Tibial artery (tissue), 4 donors: Measurements from ENCODE around the gene APOA4.

Experiments used
- DNase-seq, 2 donors: peaks; one replicate each; pipeline ENCODE4 v3.0.0-alpha.2; 2019
- H3K27ac ChIP-seq, 2 donors: fragments of 200-600 bp; sonication (generic) in 1 of 2; 1 replicate in 1 of 2; 2 replicates in 1 of 2; pipeline ENCODE4 v1.5.1; 2018 to 2019; ENCODE audit warnings: mild to moderate bottlenecking in 1 of 2
- H3K27me3 ChIP-seq, 2 donors: fragments of 200-600 bp; sonication (generic) in 1 of 2; one replicate each; pipeline versions ENCODE4 v1.5.1 to v1.6.0; 2016 to 2019
- H3K36me3 ChIP-seq, 3 donors: fragments of 200-600 bp; sonication (generic) in 2 of 3; one replicate each; pipeline ENCODE4 v1.5.1; 2016 to 2019; ENCODE audit warnings: mild to moderate bottlenecking in 2 of 3
- H3K4me1 ChIP-seq, 4 donors: fragments of 200-600 bp; sonication (generic) in 2 of 4; 1 replicate in 3 of 4; 2 replicates in 1 of 4; pipeline ENCODE4 v1.5.1; 2016 to 2019
- H3K4me3 ChIP-seq, 2 donors: fragments of 200-600 bp; sonication (generic) in 1 of 2; 1 replicate in 1 of 2; 2 replicates in 1 of 2; pipeline ENCODE4 v1.5.1; 2018 to 2019; ENCODE audit warnings: mild to moderate bottlenecking in 2 of 2
- H3K9me3 ChIP-seq, 3 donors: fragments of 200-600 bp; sonication (generic) in 1 of 3; one replicate each; pipeline ENCODE4 v1.5.1; 2016 to 2019
- CTCF ChIP-seq, 2 experiments: fragments of 200-600 bp in 1 of 2; fragments of 450-650 bp in 1 of 2; IDR thresholded peaks; one replicate each; pipeline ENCODE4 v1.5.1; 2017 to 2019; ENCODE audit warnings: antibody characterized with exemption in 2 of 2, mild to moderate bottlenecking in 1 of 2, moderate library complexity in 1 of 2
- intact Hi-C: fragments of 100-400 bp; cut with DNase I; formaldehyde crosslinking; loops from one replicate; pipeline ENCODE4 v1.15.0; 2023; ENCODE audit warnings: low total_unique reads

APOA4 gene

DNA sequence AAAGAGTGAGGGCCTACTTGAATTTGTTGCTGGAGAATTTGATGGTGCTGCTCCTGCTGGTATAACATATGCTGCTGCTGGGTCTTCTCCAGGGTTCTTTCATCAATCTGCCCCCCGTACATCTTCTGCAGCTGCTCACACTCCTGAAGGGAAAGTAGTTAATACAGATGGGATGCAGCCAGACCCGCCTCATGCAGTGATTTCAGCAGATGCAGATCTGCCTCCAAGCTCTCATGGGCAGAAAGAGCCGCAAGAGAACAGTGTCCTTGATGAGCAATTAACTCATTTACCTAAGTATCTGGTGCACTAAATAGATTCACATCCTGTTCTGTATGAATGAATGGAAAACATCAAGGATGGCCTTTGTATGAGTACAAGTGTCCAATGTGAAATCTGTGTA, 39.1 kb upstream of the APOA4 start:
- Histone ChIP-seq H3K4me3 (no peak overlapping the region), H3K36me3 (peaks cover 78 to 100% (median 95%) of the 10 kb centered on the region in 3 donors), H3K9me3 (no peaks in the 10 kb centered on the region), H3K27ac (no peak overlapping the region), H3K27me3 (no peaks in the 10 kb centered on the region), H3K4me1 (no peaks in the 10 kb centered on the region)
- intact Hi-C loops = no loop called here
- TF ChIP-seq CTCF (IDR thresholded peaks at IDR 0.05) = no peak
- DNase-seq = no peak

DNA sequence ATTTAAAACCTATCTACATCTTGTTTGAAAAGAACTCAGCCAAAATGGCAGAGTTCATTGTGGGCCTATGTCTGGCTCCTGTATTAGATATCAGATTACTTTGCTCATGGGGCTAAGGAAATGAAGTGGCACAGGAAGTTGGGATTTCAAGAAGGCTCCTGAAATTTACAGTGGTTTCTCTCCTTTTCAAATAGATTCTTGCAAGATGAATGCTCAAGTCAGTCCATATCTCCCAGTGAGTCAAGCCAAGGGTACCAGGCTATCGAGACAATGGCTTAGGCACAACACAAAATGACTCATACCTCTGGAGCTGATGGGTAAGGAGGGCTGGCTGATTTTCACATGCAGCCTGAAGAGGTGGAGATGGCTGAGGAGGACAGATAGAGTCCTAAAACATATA, 38.4 kb upstream of the APOA4 start:
- no peak for TF ChIP-seq CTCF (IDR thresholded peaks at IDR 0.05)

DNA sequence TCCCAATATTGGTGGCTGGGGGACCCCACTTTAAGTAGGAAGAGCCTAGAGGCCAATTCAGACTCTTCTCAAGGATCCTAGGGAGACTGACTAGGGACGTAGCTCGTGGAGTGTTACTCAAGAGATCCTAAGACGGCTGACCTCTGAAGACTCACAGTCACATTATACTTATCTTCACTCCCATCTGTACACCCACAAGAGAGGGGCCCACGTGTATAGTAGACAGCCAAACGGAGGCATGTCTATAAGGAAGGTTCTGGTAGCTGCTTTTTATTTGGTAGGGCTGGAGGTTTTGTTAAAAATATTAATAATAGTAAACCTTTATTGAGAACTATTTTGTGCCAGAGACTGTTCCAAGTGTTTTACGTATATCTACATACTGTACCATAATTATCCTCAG, 37.2 kb upstream of the APOA4 start:
- no peak for TF ChIP-seq CTCF (IDR thresholded peaks at IDR 0.05)
- intact Hi-C loops = no loop called here
- peaks cover 68 to 99% (median 89%) of the 10 kb centered on the region in 3 donors for H3K36me3 ChIP-seq

More for the DNA sequence above, 38.4 kb upstream of the APOA4 start:
- peaks cover 73 to 100% (median 95%) of the 10 kb centered on the region in 3 donors for H3K36me3 ChIP-seq
- H3K4me3 ChIP-seq = no peak overlapping the region
- H3K4me1 ChIP-seq = no peaks in the 10 kb centered on the region
- no peak for DNase-seq
- intact Hi-C loops = no loop called here
- H3K27me3 ChIP-seq = no peaks in the 10 kb centered on the region
- H3K27ac ChIP-seq = no peak overlapping the region
- no peaks in the 10 kb centered on the region for H3K9me3 ChIP-seq

GRCh38 chr11:116859175-116859574, 36.1 kb upstream of the APOA4 start:
- H3K27ac ChIP-seq = no peak overlapping the region
- intact Hi-C loops = no loop called here
- peaks cover 64 to 93% (median 78%) of the 10 kb centered on the region in 3 donors for H3K36me3 ChIP-seq
- H3K9me3 ChIP-seq = no peaks in the 10 kb centered on the region
- no peaks in the 10 kb centered on the region for H3K27me3 ChIP-seq
- no peak overlapping the region for H3K4me3 ChIP-seq
- no peak for TF ChIP-seq CTCF (IDR thresholded peaks at IDR 0.05)
- H3K4me1 ChIP-seq = peaks cover 0 to under 1% (median 0%) of the 10 kb centered on the region in 4 donors
- no peak for DNase-seq

More for the DNA sequence above, 37.2 kb upstream of the APOA4 start:
- H3K27ac ChIP-seq = no peak overlapping the region
- no peaks in the 10 kb centered on the region for H3K4me1 ChIP-seq
- no peak overlapping the region for H3K4me3 ChIP-seq
- DNase-seq = no peak
- H3K9me3 ChIP-seq = no peaks in the 10 kb centered on the region
- H3K27me3 ChIP-seq = no peaks in the 10 kb centered on the region

DNA sequence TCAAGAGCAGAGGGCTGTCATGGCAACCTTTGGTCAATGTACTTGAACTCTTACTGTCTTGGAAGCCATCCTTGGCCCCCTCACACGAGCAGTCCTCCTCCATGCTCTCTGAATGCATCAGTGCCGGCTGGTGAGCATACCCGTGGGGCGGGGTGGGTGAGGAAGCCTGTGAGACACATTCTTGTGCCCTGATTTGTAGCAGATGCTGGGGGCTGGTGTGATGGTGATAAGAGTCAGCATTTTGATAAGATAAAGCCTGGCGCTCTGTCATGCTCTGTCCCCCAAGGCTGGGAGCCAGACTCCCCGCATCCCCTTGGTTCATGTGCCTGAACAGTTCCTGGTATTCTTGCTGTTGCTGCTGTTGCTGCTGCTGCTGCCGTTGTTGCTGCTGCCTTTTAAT, 34.8 kb upstream of the APOA4 start:
- TF ChIP-seq CTCF (IDR thresholded peaks at IDR 0.05) = no peak
- Histone ChIP-seq H3K4me1 (peaks cover 0 to 6% (median 0%) of the 10 kb centered on the region in 4 donors), H3K27me3 (no peaks in the 10 kb centered on the region), H3K9me3 (no peaks in the 10 kb centered on the region), H3K4me3 (no peak overlapping the region), H3K27ac (no peak overlapping the region), H3K36me3 (peaks cover 61 to 80% (median 71%) of the 10 kb centered on the region in 3 donors)
- no peak for DNase-seq
- intact Hi-C loops = no loop called here

DNA sequence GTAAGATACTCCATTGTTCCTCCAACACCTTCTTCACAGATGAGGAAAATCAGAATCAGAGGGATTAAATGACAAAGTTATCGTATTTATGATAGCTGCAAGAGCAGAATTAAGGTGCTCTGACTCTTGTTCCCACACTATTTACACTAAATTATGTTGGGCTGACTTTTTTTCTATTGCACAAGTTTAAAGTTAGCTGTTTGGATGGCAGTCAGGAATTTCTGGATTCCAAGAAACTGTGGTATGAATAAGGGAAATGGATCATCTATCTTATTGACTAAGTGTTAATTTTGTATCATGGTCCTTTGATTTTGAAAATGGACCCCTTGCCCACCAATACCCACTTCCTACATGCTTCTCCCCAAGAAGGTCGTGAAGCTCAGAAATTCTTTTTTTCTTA, 34.2 kb upstream of the APOA4 start:
- Histone ChIP-seq H3K27me3 (no peaks in the 10 kb centered on the region), H3K4me3 (no peak overlapping the region), H3K4me1 (peaks cover 0 to 6% (median 5%) of the 10 kb centered on the region in 4 donors), H3K27ac (no peak overlapping the region), H3K9me3 (no peaks in the 10 kb centered on the region), H3K36me3 (peaks cover 58 to 74% (median 65%) of the 10 kb centered on the region in 3 donors)
- no peak for DNase-seq
- TF ChIP-seq CTCF (IDR thresholded peaks at IDR 0.05) = no peak
- intact Hi-C loops = no loop called here
